GM12872 (cell line): Measurements from ENCODE around the gene BLTP3B.

Experiments used
- CTCF ChIP-seq: IDR thresholded peaks from 3 replicates; pipeline ENCODE4 v1.5.1; 2011; ENCODE audit warnings: low read depth, mild to moderate bottlenecking, low read length, moderate library complexity; ENCODE audit not compliant: insufficient read depth

Gene BLTP3B

GRCh38 chr12:100120355-100120754 is 22.3 kb downstream of the BLTP3B start:
- no peak for TF ChIP-seq CTCF

DNA sequence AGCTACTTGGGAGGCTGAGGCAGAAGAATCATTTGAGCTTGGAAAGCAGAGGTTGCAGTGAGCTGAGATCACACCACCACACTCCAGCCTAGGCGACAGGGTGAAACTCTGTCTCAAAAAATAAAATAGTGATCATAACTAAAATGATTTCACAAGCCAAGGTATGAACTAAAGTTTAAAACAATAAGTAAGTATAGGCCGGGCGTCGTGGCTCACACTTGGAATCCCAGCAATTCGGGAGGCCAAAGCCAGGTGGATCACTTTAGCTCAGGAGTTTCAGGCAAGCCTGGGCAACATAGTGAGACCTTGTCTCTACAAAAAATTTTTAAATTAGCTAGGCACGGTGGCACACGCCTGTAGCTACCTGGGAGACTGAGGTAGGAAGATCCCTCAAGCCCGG is 27.4 kb downstream of the BLTP3B start:
- TF ChIP-seq CTCF = no peak

DNA sequence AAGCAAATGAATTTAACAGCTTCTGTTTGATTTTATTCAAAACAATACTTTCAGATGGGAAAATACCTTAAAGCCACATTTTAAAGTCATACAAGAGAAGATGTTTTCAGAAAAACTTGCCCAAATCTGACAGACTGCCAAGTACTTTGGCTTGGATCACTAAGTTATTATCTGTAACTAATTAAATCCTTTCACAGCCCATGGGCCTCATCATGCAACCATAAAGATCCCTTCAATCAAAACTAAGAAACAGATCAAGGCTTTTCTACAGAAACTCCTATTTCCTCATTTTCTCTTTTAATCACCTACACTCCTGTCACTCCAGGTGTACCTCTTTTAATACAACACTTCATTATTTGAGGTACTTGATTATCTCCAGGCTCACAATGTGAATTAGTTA is 28.1 kb downstream of the BLTP3B start:
- TF ChIP-seq CTCF = no peak

DNA sequence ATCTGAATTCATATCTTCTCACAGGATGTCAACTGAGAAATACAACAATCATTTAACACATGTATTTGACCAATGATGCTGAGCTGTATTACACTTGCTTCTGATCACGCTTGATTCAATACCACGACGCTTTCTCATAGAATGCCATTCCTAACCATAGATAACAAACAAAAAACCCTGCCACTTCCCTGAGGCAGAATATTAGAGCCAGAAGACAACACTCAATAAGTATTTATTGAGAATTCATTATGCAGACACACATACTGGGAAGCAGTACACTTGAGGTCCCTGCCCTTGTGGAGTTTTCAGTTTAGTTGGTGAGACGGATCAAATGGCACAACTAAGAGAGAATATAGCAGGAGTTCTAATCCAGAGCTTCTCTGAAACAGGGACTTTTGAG is 32.4 kb downstream of the BLTP3B start:
- TF ChIP-seq CTCF = no peak

DNA sequence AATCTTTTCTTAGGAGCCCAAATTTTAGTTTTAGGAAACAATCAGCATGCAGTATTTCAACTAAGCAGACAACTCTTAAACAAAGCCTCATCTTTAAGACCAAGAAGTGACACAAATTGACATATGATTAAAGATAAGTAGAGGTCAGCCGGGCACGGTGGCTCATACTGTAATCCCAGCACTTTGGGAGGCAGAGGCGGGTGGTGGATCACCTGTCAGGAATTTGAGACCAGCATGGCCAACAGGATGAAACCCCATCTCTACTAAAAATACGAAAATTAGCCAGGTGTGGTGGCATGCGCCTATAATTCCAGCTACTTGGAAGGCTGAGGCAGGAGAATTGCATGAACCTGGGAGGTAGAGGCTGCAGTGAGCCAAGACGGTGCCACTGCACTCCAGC is 35.8 kb downstream of the BLTP3B start:
- TF ChIP-seq CTCF = no peak

DNA sequence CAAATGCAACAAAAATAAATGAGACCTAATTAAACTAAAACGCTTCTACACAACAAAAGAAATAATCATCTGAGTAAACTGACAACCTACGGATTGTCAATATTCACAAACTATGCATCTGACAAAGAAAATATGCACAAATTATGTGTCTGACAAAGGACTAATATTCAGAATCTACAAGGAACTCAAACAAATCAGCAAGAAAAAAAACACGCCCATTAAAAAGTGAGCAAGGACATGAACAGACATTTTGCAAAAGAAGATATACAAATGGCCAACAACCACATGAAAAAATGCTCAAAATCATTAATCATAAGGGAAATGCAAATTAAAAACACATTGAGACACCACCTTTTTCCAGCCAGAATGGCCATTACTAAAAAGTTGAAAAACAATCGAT is 37.0 kb downstream of the BLTP3B start:
- no peak for TF ChIP-seq CTCF

GRCh38 chr12:100101000-100101399 is 41.7 kb downstream of the BLTP3B start:
- TF ChIP-seq CTCF = no peak
